ENCODE data around the gene LAMTOR3.

Gene LAMTOR3

GRCh38 chr4:99828477-99828876 is 65.8 kb downstream of the LAMTOR3 start:
- DNase-seq: no peak
